Measurements from ENCODE around the gene ALB.

DNA sequence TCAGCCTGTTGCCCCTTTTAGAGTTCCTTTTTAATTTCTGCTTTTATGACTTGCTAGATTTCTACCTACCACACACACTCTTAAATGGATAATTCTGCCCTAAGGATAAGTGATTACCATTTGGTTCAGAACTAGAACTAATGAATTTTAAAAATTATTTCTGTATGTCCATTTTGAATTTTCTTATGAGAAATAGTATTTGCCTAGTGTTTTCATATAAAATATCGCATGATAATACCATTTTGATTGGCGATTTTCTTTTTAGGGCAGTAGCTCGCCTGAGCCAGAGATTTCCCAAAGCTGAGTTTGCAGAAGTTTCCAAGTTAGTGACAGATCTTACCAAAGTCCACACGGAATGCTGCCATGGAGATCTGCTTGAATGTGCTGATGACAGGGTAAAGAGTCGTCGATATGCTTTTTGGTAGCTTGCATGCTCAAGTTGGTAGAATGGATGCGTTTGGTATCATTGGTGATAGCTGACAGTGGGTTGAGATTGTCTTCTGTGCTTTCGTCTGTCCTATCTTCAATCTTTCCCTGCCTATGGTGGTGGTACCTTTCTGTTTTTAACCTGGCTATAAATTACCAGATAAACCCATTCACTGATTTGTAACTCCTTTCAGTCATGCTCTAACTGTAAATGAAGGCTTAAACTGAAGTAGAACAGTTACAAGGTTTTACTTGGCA, 7.8 kb downstream of the ALB start:
- TF ChIP-seq, protein P1, sequence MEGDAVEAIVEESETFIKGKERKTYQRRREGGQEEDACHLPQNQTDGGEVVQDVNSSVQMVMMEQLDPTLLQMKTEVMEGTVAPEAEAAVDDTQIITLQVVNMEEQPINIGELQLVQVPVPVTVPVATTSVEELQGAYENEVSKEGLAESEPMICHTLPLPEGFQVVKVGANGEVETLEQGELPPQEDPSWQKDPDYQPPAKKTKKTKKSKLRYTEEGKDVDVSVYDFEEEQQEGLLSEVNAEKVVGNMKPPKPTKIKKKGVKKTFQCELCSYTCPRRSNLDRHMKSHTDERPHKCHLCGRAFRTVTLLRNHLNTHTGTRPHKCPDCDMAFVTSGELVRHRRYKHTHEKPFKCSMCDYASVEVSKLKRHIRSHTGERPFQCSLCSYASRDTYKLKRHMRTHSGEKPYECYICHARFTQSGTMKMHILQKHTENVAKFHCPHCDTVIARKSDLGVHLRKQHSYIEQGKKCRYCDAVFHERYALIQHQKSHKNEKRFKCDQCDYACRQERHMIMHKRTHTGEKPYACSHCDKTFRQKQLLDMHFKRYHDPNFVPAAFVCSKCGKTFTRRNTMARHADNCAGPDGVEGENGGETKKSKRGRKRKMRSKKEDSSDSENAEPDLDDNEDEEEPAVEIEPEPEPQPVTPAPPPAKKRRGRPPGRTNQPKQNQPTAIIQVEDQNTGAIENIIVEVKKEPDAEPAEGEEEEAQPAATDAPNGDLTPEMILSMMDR (IDR thresholded peaks at IDR 0.05) = no peak
- TF ChIP-seq POLR2A (IDR thresholded peaks at IDR 0.05) = no peak

Data from thyroid gland (tissue), 4 donors.